Stimulated activated naive B cell treated with anti-CD40 and anti-IgM and Interleukin-4, amounts not matched to agents 10 μg/mL and 1 μg/mL and 100 μg/mL, for 72 hours (primary cell): Measurements from ENCODE around the gene RDH12.

Experiments used
- ATAC-seq, 2 donors: fragments of 150-1000 bp; cut with Tn5 transposase; replicated peaks; 2 replicates each; pipeline ENCODE4 v1.10.0; 2021; ENCODE audit warnings: moderate library complexity in 1 of 2
- DNase-seq: peaks from one replicate; pipeline ENCODE4 v3.0.0; 2021
- H3K27ac Mint-ChIP-seq: one replicate; pipeline ENCODE4 v1.8.0; 2022; ENCODE audit warnings: mild to moderate bottlenecking, mixed read lengths
- H3K27me3 Mint-ChIP-seq, 2 donors: one replicate each; pipeline ENCODE4 v1.8.0; 2022; ENCODE audit warnings: mixed read lengths in 2 of 2
- H3K36me3 Mint-ChIP-seq, 2 donors: one replicate each; pipeline ENCODE4 v1.8.0; 2022; ENCODE audit warnings: mixed read lengths in 2 of 2, mild to moderate bottlenecking in 1 of 2
- H3K4me1 Mint-ChIP-seq, 2 donors: one replicate each; pipeline ENCODE4 v1.8.0; 2022; ENCODE audit warnings: mixed read lengths in 2 of 2, mild to moderate bottlenecking in 1 of 2
- H3K4me3 Mint-ChIP-seq, 2 donors: one replicate each; pipeline ENCODE4 v1.8.0; 2022; ENCODE audit warnings: mild to moderate bottlenecking in 2 of 2, mixed read lengths in 2 of 2, moderate library complexity in 1 of 2
- H3K9me3 Mint-ChIP-seq, 2 donors: one replicate each; pipeline ENCODE4 v1.8.0; 2022; ENCODE audit warnings: mixed read lengths in 2 of 2, mild to moderate bottlenecking in 1 of 2

Gene RDH12

GRCh38 chr14:67782090-67782489, 80.4 kb downstream of the RDH12 start:
- Mint-ChIP-seq H3K27me3 (no peaks in the 10 kb centered on the region), H3K4me1 (peaks cover 0 to 6% of the 10 kb centered on the region in 2 donors), H3K36me3 (peaks cover 63 to 73% of the 10 kb centered on the region in 2 donors), H3K9me3 (no peaks in the 10 kb centered on the region), H3K27ac (no peak overlapping the region), H3K4me3 (no peak overlapping the region)
- ATAC-seq (no peak), DNase-seq (no peak)
